T-helper 2 cell treated with Interferon-gamma antibody and Interleukin-4, amounts not matched to agents 5 μg/mL and 100 μg/mL, for 36 hours (primary cell): ENCODE data around the gene NMNAT3.
A peak's percentile ranks its signal among the peaks of the same experiment; 100 is the strongest.

Experiments used
- DNase-seq: peaks from one replicate; pipeline ENCODE4 v3.0.0; 2021; ENCODE audit warnings: low spot score
- H3K27ac Mint-ChIP-seq: one replicate; pipeline ENCODE4 v1.8.0; 2021; ENCODE audit warnings: mild to moderate bottlenecking, mixed read lengths
- H3K27me3 Mint-ChIP-seq: one replicate; pipeline ENCODE4 v1.8.0; 2021; ENCODE audit warnings: low read depth, mixed read lengths
- H3K36me3 Mint-ChIP-seq: one replicate; pipeline ENCODE4 v1.8.0; 2021; ENCODE audit warnings: low read depth, mixed read lengths
- H3K4me1 Mint-ChIP-seq: one replicate; pipeline ENCODE4 v1.8.0; 2021; ENCODE audit warnings: low read depth, mixed read lengths
- H3K4me3 Mint-ChIP-seq: one replicate; pipeline ENCODE4 v1.8.0; 2022; ENCODE audit warnings: mild to moderate bottlenecking, moderate library complexity, mixed read lengths
- H3K9me3 Mint-ChIP-seq: one replicate; pipeline ENCODE4 v1.8.0; 2021; ENCODE audit warnings: mixed read lengths

Gene NMNAT3

GRCh38 chr3:139689122-139689521, 11.3 kb upstream of the NMNAT3 start:
- H3K4me1 Mint-ChIP-seq, result no peaks in the 10 kb centered on the region
- H3K27me3 Mint-ChIP-seq, result peaks cover 10% of the 10 kb centered on the region
- no peaks in the 10 kb centered on the region for H3K36me3 Mint-ChIP-seq
- no peak for DNase-seq
- no peak overlapping the region for H3K27ac Mint-ChIP-seq
- H3K4me3 Mint-ChIP-seq, result no peak overlapping the region
- no peaks in the 10 kb centered on the region for H3K9me3 Mint-ChIP-seq

DNA sequence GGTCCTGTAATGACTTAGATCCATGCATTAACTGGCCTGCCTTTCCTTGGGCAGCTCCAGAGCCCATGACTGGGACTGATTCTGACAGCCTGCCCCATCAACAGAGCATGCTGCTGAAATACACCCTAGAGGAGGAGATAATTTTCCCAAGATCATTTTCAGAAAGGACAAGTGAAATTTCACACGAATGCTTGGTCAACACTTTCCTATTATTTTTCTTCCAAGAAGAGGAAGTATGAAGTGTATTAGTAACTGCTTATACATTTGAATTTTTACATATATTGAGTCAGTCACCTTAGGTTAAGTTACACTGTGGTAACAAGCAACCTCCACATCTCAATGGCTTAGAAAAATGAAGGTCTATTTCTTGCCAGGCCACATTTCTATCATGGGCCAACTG, 9.7 kb upstream of the NMNAT3 start:
- Mint-ChIP-seq H3K4me1 (no peaks in the 10 kb centered on the region), H3K36me3 (no peaks in the 10 kb centered on the region), H3K27me3 (peaks cover 10% of the 10 kb centered on the region), H3K4me3 (no peak overlapping the region), H3K27ac (no peak overlapping the region), H3K9me3 (no peaks in the 10 kb centered on the region)
- no peak for DNase-seq

DNA sequence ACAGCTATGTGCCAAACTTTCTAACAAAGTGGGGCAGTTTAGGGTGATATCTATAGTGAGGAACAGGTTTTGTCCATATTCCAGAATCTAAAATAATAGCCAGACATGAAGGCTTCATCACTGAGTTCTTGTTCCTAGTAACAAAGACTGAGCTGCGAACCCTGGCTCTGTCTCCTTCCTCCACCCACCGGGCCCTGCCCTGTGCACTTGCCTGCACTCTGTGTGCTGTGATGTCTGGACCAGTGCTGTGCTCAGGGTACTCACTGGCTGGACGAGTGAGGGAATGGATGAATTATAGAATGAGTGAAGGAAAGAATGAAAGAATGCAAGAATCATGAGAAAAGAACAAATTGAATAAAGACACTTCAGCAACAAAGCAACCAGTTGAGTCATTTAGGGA, 8.9 kb upstream of the NMNAT3 start:
- no peak for DNase-seq
- Mint-ChIP-seq H3K9me3 (no peaks in the 10 kb centered on the region), H3K4me1 (no peaks in the 10 kb centered on the region), H3K4me3 (no peak overlapping the region), H3K27ac (no peak overlapping the region), H3K36me3 (no peaks in the 10 kb centered on the region), H3K27me3 (peaks cover 13% of the 10 kb centered on the region)

GRCh38 chr3:139686206-139686605, 8.4 kb upstream of the NMNAT3 start:
- H3K27ac Mint-ChIP-seq, result no peak overlapping the region

DNA sequence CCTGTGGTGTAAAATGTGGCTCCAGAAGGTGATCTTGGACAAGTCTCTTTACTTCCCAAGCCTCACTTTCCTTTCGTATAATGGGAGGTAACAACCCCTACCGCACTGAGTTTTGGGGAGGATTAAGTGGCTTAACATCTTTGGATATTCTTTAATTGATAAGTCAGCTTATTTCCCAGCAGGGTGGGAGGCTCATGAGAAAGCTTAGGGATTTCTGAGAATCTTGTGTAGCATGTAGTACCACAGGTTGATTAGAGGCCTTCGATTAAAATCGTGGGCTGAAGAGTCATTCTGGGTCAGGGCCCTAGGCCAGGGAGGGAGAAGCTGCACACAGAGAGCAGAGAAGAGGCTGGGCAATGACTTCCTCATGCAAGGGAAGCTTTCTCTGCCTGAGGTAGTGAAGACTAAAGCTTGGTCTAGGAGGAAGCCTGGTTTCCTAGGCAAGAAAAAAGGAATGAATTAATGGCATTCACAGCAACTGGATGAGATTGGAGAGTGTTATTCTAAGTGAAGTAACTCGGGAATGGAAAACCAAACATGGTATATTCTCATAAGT, 1.5 kb upstream of the NMNAT3 start:
- H3K4me3 Mint-ChIP-seq, result no peak overlapping the region

More at GRCh38 chr3:139686206-139686605, 8.4 kb upstream of the NMNAT3 start:
- Mint-ChIP-seq H3K9me3 (no peaks in the 10 kb centered on the region), H3K4me3 (no peak overlapping the region), H3K27me3 (peaks cover 16% of the 10 kb centered on the region), H3K4me1 (no peaks in the 10 kb centered on the region), H3K36me3 (no peaks in the 10 kb centered on the region)
- no peak for DNase-seq

GRCh38 chr3:139676632-139677387, 962 bp downstream of the NMNAT3 start:
- Mint-ChIP-seq H3K4me1 (peaks cover 6% of the 10 kb centered on the region), H3K27ac (no peak overlapping the region), H3K9me3 (no peaks in the 10 kb centered on the region), H3K27me3 (peaks cover 26% of the 10 kb centered on the region), H3K4me3 (peak overlapping the region; percentile 81), H3K36me3 (no peaks in the 10 kb centered on the region)
- no peak for DNase-seq

More for the DNA sequence above, 1.5 kb upstream of the NMNAT3 start:
- H3K4me1 Mint-ChIP-seq, result peaks cover 6% of the 10 kb centered on the region
- H3K27me3 Mint-ChIP-seq, result peaks cover 27% of the 10 kb centered on the region
- H3K27ac Mint-ChIP-seq, result no peak overlapping the region
- no peaks in the 10 kb centered on the region for H3K36me3 Mint-ChIP-seq
- DNase-seq, result no peak
- H3K9me3 Mint-ChIP-seq, result no peaks in the 10 kb centered on the region

DNA sequence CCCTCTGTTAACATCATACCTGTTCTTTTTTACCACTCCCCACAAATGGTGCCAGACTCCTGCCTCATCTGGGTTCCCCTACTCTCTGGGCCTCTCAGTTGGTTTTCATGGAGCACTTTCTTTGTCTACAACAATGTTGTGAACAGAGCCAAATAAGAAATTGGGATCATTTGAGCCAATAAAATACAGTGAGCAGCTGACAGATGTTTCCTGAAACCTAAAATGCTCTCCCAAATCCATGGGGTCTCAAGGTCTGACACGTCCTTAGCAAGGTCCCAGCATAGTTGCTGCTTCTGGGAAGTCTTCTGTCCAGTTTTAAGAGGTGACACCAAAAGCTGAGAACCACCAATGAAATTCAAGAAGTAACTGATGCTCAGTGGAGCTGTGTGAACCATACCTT, 1.7 kb downstream of the NMNAT3 start:
- H3K4me1 Mint-ChIP-seq, result peaks cover 6% of the 10 kb centered on the region
- no peak overlapping the region for H3K27ac Mint-ChIP-seq
- H3K27me3 Mint-ChIP-seq, result peaks cover 21% of the 10 kb centered on the region
- no peaks in the 10 kb centered on the region for H3K36me3 Mint-ChIP-seq
- no peak overlapping the region for H3K4me3 Mint-ChIP-seq
- no peaks in the 10 kb centered on the region for H3K9me3 Mint-ChIP-seq
- no peak for DNase-seq

DNA sequence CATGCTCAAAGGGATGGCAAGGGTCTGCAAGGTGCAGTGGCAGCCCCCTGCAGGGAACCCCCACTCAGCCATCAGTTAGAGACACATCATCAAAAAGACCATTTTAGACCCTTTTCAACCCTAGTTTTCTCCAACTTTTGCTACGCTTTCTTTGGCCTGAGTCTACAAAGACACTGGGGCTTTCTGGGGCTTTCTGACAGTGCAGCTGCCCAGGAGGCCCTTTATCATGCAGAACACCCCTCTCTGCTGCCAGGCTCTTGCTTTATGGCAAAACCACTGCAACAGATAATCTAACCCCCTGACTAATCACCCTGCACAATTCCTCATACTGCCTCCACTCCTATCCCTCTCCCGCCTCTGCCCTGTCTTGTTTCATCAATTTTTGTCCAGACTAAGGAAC, 2.4 kb downstream of the NMNAT3 start:
- Mint-ChIP-seq H3K4me1 (peaks cover 6% of the 10 kb centered on the region), H3K9me3 (no peaks in the 10 kb centered on the region), H3K27ac (no peak overlapping the region), H3K36me3 (no peaks in the 10 kb centered on the region), H3K27me3 (peaks cover 18% of the 10 kb centered on the region), H3K4me3 (no peak overlapping the region)
- no peak for DNase-seq

- Mint-ChIP-seq H3K27me3 (peaks cover 17% of the 10 kb centered on the region), H3K27ac (no peak overlapping the region), H3K36me3 (no peaks in the 10 kb centered on the region), H3K4me1 (peaks cover 6% of the 10 kb centered on the region), H3K9me3 (no peaks in the 10 kb centered on the region), H3K4me3 (no peak overlapping the region)
- DNase-seq, result no peak
These were observed 3.1 kb downstream of the NMNAT3 start for GRCh38 chr3:139674571-139675260.

- H3K9me3 Mint-ChIP-seq, result no peaks in the 10 kb centered on the region
- DNase-seq, result no peak
- no peak overlapping the region for H3K4me3 Mint-ChIP-seq
- H3K4me1 Mint-ChIP-seq, result peaks cover 5% of the 10 kb centered on the region
- no peaks in the 10 kb centered on the region for H3K36me3 Mint-ChIP-seq
- H3K27ac Mint-ChIP-seq, result no peak overlapping the region
- H3K27me3 Mint-ChIP-seq, result peaks cover 12% of the 10 kb centered on the region
These were observed 4.9 kb downstream of the NMNAT3 start for GRCh38 chr3:139672884-139673283.

DNA sequence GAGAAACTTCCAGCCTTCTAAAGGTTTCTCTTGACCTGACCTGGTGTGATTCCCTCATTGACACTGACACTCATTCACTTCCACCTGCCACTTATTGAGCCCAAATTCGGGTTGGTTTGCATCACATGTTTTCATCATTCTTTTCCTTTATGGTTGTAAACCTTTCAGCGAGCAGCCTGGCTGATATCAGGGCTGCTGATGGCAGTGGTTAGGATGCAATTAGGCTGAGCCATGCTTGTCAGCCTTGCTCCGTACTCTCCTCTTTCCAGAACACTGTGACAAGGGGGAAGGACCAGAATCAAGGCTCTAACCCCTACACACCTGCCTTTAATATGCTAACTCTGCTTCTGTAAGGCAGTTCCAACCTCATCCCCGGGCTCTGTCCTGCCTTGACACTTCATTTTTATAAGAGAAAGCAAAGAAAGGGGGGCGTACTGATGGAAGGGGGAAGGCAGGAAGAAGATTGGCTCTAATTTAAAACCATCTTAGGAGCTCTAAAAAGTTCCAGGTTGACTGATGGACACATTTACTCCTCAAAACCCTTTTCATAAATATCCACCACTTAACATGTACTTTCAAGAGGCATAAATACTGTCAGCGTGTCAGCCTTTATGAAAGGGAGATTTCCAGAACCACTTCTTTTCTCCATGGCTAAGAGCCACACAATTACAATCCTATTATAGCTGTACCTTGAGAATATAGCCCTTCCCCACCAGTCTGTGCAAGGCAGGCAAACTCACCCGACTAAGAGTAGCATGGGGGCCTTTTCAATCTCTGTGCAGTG, 5.7 kb downstream of the NMNAT3 start:
- H3K4me1 Mint-ChIP-seq, result peaks cover 3% of the 10 kb centered on the region
- no peaks in the 10 kb centered on the region for H3K9me3 Mint-ChIP-seq
- H3K27ac Mint-ChIP-seq, result no peak overlapping the region
- H3K27me3 Mint-ChIP-seq, result peaks cover 10% of the 10 kb centered on the region
- DNase-seq, result no peak
- H3K4me3 Mint-ChIP-seq, result no peak overlapping the region
- H3K36me3 Mint-ChIP-seq, result no peaks in the 10 kb centered on the region

DNA sequence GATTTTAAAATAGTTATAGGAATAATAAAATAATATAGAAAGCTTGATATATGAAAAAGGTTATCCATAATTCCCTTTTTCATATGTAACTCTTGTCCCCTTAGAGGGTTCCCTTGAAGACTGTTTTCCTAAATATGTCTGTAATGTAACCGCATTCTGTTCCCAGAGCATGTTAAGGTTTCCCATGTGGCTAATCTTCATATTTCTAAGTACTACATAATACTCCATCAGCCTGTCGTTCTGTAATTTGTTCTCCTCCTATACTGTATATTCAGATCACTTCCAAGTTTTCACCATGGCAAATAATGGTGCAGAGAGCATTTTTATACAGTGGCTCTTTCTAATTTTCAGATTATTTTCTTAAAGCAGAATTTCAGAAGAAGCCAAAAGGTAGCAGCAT, 6.7 kb downstream of the NMNAT3 start:
- peaks cover 2% of the 10 kb centered on the region for H3K27me3 Mint-ChIP-seq
- no peak for DNase-seq
- H3K27ac Mint-ChIP-seq, result no peak overlapping the region
- H3K4me3 Mint-ChIP-seq, result no peak overlapping the region
- no peaks in the 10 kb centered on the region for H3K4me1 Mint-ChIP-seq
- H3K9me3 Mint-ChIP-seq, result no peaks in the 10 kb centered on the region
- no peaks in the 10 kb centered on the region for H3K36me3 Mint-ChIP-seq

- Mint-ChIP-seq H3K27ac (no peak overlapping the region), H3K36me3 (no peaks in the 10 kb centered on the region), H3K27me3 (no peaks in the 10 kb centered on the region), H3K9me3 (no peaks in the 10 kb centered on the region), H3K4me1 (no peaks in the 10 kb centered on the region), H3K4me3 (no peak overlapping the region)
- no peak for DNase-seq
These were observed 7.6 kb downstream of the NMNAT3 start for GRCh38 chr3:139670196-139670595.

DNA sequence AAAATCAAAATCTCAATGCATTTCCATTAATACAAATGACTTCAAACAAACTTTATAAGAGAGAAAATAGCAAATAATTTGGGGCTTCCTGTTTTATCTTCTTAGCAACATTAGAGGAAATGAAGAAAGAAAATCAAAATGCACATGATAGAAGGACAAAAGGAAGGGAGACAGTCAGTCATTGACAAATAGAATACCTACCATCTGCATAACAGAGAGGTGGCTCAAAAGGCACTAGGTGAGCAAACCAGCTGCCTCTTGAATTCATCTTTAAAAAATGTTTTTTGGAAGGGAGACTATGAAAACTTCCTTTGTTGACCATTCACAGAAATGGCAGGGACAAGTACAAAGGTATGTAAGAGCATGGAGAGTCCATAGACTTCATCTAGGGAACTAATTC, 9.4 kb downstream of the NMNAT3 start:
- Mint-ChIP-seq H3K27me3 (no peaks in the 10 kb centered on the region), H3K27ac (no peak overlapping the region), H3K36me3 (no peaks in the 10 kb centered on the region)

More for the DNA sequence above, 9.4 kb downstream of the NMNAT3 start:
- H3K4me1 Mint-ChIP-seq, result no peaks in the 10 kb centered on the region
- no peaks in the 10 kb centered on the region for H3K9me3 Mint-ChIP-seq
- DNase-seq, result no peak
- H3K4me3 Mint-ChIP-seq, result no peak overlapping the region
